Pancreas (tissue), 10 donors: ENCODE data around the gene INSRR. TPM values are rescaled to one million over a fixed set of nuclear protein-coding genes. Genes with fewer than 3 reads are reported as not detected.

Experiments
- ATAC-seq, 4 donors: fragments of 200-7000 bp; cut with Tn5 transposase; one replicate each; pipeline versions ENCODE4 v1.8.0 to v1.9.1; 2020; ENCODE audit warnings: mild to moderate bottlenecking in 4 of 4, moderate library complexity in 4 of 4
- DNase-seq, 6 donors: peaks; one replicate each; pipeline ENCODE4 v3.0.0-alpha.2; 2020
- FAIRE-seq: peaks from 2 replicates; lab custom pipeline; 2012; peaks lifted over from hg19 to GRCh38; lab: Jason Lieb, UNC
- H3K27ac ChIP-seq, 4 donors: fragments of 200-600 bp; sonication (generic); 1 replicate in 3 of 4; 2 replicates in 1 of 4; pipeline versions ENCODE4 v1.5.0 to v1.8.0; 2020
- H3K27me3 ChIP-seq, 4 donors: fragments of 200-600 bp; one replicate each; pipeline ENCODE4 v1.8.0; 2021
- H3K36me3 ChIP-seq, 3 donors: fragments of 200-600 bp; sonication (generic) in 1 of 3; one replicate each; pipeline versions ENCODE4 v1.5.0 to v1.8.0; 2020 to 2021
- H3K4me1 ChIP-seq, 3 donors: fragments of 200-600 bp; one replicate each; pipeline ENCODE4 v1.8.0; 2021
- H3K4me3 ChIP-seq, 4 donors: fragments of 200-600 bp; sonication (generic) in 2 of 4; one replicate each; pipeline versions ENCODE4 v1.5.0 to v1.8.0; 2020 to 2021
- H3K9me3 ChIP-seq, 4 donors: fragments of 200-600 bp; one replicate each; pipeline ENCODE4 v1.8.0; 2021
- CTCF ChIP-seq, 4 donors: fragments of 200-600 bp; sonication (generic) in 3 of 4; IDR thresholded peaks; one replicate each; pipeline versions ENCODE4 v1.5.0 to v1.8.0; 2021; ENCODE audit warnings: antibody characterized with exemption in 4 of 4
- WGBS, 2 donors: extraction: QIAGEN DNeasy Blood & Tissue Kit; methylation state at CpG; one replicate each; pipeline ENCODE4 v1.1.7; 2013; 5-methylcytosine and 5-hydroxymethylcytosine counted together
- intact Hi-C, 3 donors: fragments of 100-400 bp; cut with DNase I; formaldehyde crosslinking; loops; one replicate each; pipeline versions ENCODE4 v1.11.1 to v1.14.2; 2022
- polyA plus RNA-seq, 2 donors: library from polyadenylated mRNA; stranded (reverse); fragments of 200-250 nt; gene quantifications; one replicate each; pipeline ENCODE4 v1.2.3, GENCODE V29; 2013
- total RNA-seq, 6 donors: library from RNA; stranded (reverse); fragmentation: NEBNext Ultra II Directional in 4 of 6; extraction: Animal tissue kit (Norgen Biotek cat#: 25700) in 4 of 6; gene quantifications; one replicate each; pipeline versions ENCODE4 v1.2.1 to v1.2.4, GENCODE V29; 2021 to 2023
- donor health status: healthy with polysubstance abuse.
- donor health status: DM: no; HTN: no; CAD: no; lungs with moderate emphysema.
- donor health status: DM: no; HTN: no; CAD: no.
- donor health status: control.
- donor health status: control.
- donor health status: Bipolar disorder and iron deficiency.
- donor health status: DM: yes; HTN: yes; CAD: no.
- donor health status: DM: no; HTN: no; CAD: no.
- donor health status: DM: no; HTN: no; CAD: no.
- donor health status: DM: yes; HTN: yes; CAD: no.

INSRR gene
- total and polyA plus RNA-seq, 8 donors = 0.03 to 0.99 (median 0.18) TPM

DNA sequence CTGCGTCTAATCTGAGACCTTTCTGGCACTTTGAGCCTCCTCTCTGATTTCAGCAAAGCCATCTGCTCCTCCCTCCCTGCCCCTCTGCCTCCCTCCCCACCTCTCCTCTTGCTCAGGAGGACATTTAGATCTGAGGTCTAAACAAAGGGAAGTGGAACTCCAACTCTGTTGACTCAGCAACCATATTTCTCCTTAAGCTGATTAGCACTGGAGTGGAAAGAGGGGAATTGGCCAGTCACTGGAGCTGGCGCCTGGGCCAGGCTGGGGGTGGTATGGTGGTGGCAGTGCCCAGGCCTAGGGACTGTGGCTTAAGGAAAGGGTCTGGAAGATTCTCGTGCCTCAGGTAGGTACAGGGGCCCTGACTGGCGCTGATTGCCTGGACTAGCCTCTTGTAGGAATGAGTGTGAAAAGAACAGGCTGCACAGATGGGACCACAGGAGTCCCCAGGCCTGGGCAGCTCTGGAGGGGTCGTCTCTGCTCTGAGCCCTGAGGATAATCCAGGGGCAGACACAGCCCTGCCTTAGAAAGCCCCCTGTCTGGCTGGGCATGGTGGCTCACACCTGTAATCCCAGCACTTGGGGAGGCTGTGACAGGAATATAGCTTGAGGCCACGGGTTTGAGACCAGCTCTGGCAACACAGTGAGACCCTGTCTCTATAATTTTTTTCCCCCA is 54.2 kb downstream of the INSRR start:
- H3K27ac ChIP-seq = no peak overlapping the region
- peak in 3 of 4 donors; percentile 60 to 73 (median 62) for ATAC-seq
- H3K4me3 ChIP-seq = no peak overlapping the region
- H3K9me3 ChIP-seq = no peaks in the 10 kb centered on the region
- intact Hi-C loops = no loop called here
- DNase-seq = no peak
- WGBS, 2 donors = 59% methylated on average over 6 of the region's 6 CpGs
- H3K4me1 ChIP-seq = no peaks in the 10 kb centered on the region
- FAIRE-seq = no peak
- no peaks in the 10 kb centered on the region for H3K27me3 ChIP-seq
- peaks cover 0 to 16% (median 5%) of the 10 kb centered on the region in 3 donors for H3K36me3 ChIP-seq
- TF ChIP-seq CTCF (IDR thresholded peaks at IDR 0.05) = no peak

GRCh38 chr1:156804026-156804425 is 54.9 kb downstream of the INSRR start:
- ATAC-seq = no peak
- WGBS, 2 donors = 68 to 73% methylated on average over 3 of the region's 3 CpGs

DNA sequence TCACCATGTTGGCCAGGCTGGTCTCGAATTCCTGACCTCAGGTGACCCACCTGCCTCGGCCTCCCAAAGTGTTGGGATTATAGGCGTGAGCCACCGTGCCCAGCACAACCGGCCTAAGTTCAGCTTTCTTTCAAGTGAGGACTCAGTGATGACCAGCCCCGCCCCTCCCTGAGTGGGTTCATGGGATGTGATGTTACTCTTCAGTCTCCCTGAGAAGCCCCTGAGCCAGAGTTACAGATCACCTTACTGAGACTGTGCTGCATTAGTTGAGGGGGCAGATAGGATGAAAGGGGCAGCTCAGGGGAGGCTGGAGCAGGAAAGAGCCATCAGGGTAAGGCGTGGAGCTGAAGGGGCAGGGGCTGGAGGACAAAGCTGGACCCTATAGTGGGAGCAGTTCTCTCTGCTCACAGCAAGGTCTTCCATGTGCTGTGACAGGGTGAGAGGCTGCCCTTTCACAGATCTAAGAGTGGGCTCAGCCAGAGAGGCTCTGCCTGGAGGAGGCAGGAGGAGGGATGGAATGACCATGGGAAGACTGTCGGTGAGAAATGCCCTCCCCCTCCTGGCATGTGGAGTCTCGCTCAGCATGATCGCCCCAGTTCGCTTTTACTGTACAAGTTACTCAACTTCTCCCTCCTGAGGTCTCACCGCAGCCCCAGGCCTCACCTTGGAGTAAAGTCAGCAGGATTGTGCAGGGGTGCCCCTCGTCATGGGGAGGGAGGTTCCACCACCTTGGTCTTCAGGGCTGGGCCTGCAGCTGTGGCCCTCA is 55.6 kb downstream of the INSRR start:
- H3K9me3 ChIP-seq = no peaks in the 10 kb centered on the region
- no peak for TF ChIP-seq CTCF (IDR thresholded peaks at IDR 0.05)
- H3K27me3 ChIP-seq = no peaks in the 10 kb centered on the region
- whole genome bisulfite sequencing, 2 donors = 80 to 86% methylated on average over 13 of the region's 13 CpGs
- no peak overlapping the region for H3K27ac ChIP-seq
- ATAC-seq (no peak), DNase-seq (no peak), FAIRE-seq (no peak)
- intact Hi-C loops = no loop called here
- peaks cover 2 to 28% (median 5%) of the 10 kb centered on the region in 3 donors for H3K36me3 ChIP-seq
- no peaks in the 10 kb centered on the region for H3K4me1 ChIP-seq
- H3K4me3 ChIP-seq = no peak overlapping the region

More at GRCh38 chr1:156804026-156804425, 54.9 kb downstream of the INSRR start:
- FAIRE-seq (no peak), DNase-seq (no peak)
- H3K9me3 ChIP-seq = no peaks in the 10 kb centered on the region
- no peak for TF ChIP-seq CTCF (IDR thresholded peaks at IDR 0.05)
- H3K4me1 ChIP-seq = no peaks in the 10 kb centered on the region
- peaks cover 0 to 22% (median 5%) of the 10 kb centered on the region in 3 donors for H3K36me3 ChIP-seq
- no peaks in the 10 kb centered on the region for H3K27me3 ChIP-seq
- H3K27ac ChIP-seq = no peak overlapping the region
- intact Hi-C loops = no loop called here
- no peak overlapping the region for H3K4me3 ChIP-seq

DNA sequence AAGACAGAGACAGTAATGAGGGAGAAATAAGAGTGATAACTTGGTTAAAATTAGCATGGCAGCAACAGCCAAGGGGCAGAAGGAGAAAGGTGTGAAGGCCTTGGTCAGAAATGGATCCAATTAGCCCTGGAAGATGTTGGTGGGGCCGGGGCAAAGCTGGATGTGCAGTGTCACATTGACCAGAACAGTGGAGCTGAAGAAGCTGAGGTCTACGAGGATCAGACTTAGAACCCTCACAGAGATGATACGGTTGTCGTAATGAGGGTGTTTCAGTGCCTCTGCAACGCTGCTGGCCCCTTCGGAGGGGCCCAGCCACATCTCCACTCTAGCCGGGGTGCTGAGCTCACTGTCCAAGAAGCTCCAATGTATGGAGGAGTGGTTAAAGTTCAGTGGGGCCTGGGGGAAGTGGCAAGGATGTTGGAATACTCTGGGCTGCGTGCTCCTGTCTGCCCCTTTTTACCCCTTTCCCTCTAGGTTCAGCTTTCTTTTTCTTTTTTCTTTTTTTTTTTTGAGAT is 56.4 kb downstream of the INSRR start:
- FAIRE-seq (no peak), DNase-seq (no peak), ATAC-seq (no peak)
- intact Hi-C loops = no loop called here
- Histone ChIP-seq H3K9me3 (no peaks in the 10 kb centered on the region), H3K27ac (no peak overlapping the region), H3K4me3 (no peak overlapping the region), H3K36me3 (peaks cover 5 to 36% (median 10%) of the 10 kb centered on the region in 3 donors), H3K4me1 (no peaks in the 10 kb centered on the region), H3K27me3 (no peaks in the 10 kb centered on the region)
- no peak for TF ChIP-seq CTCF (IDR thresholded peaks at IDR 0.05)
- 92 to 94% methylated on average over 8 of the region's 8 CpGs for WGBS, 2 donors
